ENCODE data around the gene ANKRD40. TPM values are rescaled to one million over a fixed set of nuclear protein-coding genes. Genes with fewer than 3 reads are reported as not detected.

ANKRD40 gene
- total RNA-seq, 1 experiment from 2014 or later = 45.3 TPM

DNA sequence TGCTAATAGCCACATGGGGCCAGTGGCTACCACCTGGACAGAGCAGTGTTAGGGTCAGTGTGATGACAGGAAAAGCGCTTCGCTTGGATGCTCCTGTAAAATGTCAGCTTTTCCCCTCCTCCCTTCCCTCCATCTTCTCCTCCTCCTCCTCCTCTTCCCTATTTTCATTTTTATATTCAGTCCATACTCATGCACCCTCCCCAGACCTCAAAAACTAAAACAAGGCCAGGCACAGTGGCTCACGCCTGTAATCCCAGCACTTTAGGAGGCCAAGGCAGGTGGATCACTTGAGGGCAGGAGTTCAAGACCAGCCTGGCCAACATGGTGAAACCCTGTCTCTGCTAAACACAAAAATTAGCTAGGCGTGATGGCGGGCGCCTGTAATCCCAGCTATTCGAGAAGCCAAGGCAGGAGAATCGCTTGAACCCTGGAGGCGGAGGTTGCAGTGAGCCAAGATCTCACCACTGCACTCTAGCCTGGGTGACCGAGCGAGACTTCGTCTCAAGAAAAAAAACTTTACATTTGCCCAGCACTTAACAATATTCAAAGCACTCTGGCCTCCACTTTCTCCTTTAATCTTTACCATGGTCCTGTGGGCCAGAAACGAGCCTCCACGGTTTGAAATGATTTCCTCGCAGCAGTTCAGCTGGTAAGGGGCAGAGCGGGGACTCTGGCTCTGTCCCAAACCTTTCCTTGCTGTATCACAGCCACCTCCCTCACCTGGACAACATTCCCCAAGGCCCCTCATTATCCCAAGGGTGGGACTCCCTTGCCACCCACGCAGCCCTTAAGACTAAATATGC, 21.8 kb downstream of the ANKRD40 start (continued):
- TF ChIP-seq, protein P1, sequence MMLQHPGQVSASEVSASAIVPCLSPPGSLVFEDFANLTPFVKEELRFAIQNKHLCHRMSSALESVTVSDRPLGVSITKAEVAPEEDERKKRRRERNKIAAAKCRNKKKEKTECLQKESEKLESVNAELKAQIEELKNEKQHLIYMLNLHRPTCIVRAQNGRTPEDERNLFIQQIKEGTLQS (CRISPR knock-in tag; conservative IDR thresholded peaks at IDR 0.05) = no peak
- TF ChIP-seq FOXJ3 (CRISPR knock-in tag; IDR thresholded peaks at IDR 0.05; ENCODE audit: borderline replicate concordance) = no peak

DNA sequence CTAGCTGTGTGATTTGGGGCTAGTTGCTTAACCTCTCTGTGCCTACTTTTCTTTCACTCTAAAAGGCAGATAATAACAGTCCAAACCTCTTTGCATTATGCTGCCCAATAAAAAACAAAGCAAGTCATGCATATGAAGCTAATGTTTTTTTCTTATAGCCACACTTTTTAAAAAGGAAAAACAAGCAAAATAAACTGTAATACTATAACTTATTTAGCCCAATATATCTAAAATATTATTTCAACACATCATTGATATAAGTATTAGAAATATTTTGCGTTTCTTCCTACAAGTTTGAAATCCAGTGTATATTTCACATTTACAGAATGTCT, 22.4 kb downstream of the ANKRD40 start:
- ATAC-seq = no peak
- ChIA-PET CTCF (interaction anchor here (1.1 to 1.7 kb wide), 6 partner anchors 20 to 288 kb away, joined by 3 to 12 read pairs (median 8); partner anchors contain the start of gene LRRC59), POLR2A (no interaction called here)
- no peaks in the 10 kb centered on the region for H3K27me3 Mint-ChIP-seq (ENCODE audit: low read depth)
- no peaks in the 10 kb centered on the region for H3K9me3 Mint-ChIP-seq
- TF ChIP-seq NFE2L1 (CRISPR knock-in tag; IDR thresholded peaks at IDR 0.05) (no peak), FOXP1 (CRISPR knock-in tag; IDR thresholded peaks at IDR 0.05; ENCODE audit: borderline replicate concordance) (no peak), ATF1 (CRISPR knock-in tag; IDR thresholded peaks at IDR 0.05) (no peak), NFATC4 (CRISPR knock-in tag; IDR thresholded peaks at IDR 0.05) (no peak), OVOL2 (CRISPR knock-in tag; IDR thresholded peaks at IDR 0.05; ENCODE audit: borderline replicate concordance) (no peak), GABPB1 (CRISPR knock-in tag; IDR thresholded peaks at IDR 0.05) (no peak), ZNF138 (CRISPR knock-in tag; conservative IDR thresholded peaks at IDR 0.05) (no peak), NR3C1 (CRISPR knock-in tag; conservative IDR thresholded peaks at IDR 0.05; ENCODE audit: low read depth) (no peak), ESRRA (CRISPR knock-in tag; IDR thresholded peaks at IDR 0.05; ENCODE audit: borderline replicate concordance) (no peak), GRHL2 (CRISPR knock-in tag; IDR thresholded peaks at IDR 0.05; ENCODE audit: insufficient replicate concordance, severe bottlenecking) (no peak)
- TF ChIP-seq, protein P2, sequence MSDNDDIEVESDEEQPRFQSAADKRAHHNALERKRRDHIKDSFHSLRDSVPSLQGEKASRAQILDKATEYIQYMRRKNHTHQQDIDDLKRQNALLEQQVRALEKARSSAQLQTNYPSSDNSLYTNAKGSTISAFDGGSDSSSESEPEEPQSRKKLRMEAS (CRISPR knock-in tag; IDR thresholded peaks at IDR 0.05) = no peak
- TF ChIP-seq, protein P3, sequence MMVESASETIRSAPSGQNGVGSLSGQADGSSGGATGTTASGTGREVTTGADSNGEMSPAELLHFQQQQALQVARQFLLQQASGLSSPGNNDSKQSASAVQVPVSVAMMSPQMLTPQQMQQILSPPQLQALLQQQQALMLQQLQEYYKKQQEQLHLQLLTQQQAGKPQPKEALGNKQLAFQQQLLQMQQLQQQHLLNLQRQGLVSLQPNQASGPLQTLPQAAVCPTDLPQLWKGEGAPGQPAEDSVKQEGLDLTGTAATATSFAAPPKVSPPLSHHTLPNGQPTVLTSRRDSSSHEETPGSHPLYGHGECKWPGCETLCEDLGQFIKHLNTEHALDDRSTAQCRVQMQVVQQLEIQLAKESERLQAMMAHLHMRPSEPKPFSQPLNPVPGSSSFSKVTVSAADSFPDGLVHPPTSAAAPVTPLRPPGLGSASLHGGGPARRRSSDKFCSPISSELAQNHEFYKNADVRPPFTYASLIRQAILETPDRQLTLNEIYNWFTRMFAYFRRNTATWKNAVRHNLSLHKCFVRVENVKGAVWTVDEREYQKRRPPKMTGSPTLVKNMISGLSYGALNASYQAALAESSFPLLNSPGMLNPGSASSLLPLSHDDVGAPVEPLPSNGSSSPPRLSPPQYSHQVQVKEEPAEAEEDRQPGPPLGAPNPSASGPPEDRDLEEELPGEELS (CRISPR knock-in tag; IDR thresholded peaks at IDR 0.05) = no peak
- TF ChIP-seq, protein P4, sequence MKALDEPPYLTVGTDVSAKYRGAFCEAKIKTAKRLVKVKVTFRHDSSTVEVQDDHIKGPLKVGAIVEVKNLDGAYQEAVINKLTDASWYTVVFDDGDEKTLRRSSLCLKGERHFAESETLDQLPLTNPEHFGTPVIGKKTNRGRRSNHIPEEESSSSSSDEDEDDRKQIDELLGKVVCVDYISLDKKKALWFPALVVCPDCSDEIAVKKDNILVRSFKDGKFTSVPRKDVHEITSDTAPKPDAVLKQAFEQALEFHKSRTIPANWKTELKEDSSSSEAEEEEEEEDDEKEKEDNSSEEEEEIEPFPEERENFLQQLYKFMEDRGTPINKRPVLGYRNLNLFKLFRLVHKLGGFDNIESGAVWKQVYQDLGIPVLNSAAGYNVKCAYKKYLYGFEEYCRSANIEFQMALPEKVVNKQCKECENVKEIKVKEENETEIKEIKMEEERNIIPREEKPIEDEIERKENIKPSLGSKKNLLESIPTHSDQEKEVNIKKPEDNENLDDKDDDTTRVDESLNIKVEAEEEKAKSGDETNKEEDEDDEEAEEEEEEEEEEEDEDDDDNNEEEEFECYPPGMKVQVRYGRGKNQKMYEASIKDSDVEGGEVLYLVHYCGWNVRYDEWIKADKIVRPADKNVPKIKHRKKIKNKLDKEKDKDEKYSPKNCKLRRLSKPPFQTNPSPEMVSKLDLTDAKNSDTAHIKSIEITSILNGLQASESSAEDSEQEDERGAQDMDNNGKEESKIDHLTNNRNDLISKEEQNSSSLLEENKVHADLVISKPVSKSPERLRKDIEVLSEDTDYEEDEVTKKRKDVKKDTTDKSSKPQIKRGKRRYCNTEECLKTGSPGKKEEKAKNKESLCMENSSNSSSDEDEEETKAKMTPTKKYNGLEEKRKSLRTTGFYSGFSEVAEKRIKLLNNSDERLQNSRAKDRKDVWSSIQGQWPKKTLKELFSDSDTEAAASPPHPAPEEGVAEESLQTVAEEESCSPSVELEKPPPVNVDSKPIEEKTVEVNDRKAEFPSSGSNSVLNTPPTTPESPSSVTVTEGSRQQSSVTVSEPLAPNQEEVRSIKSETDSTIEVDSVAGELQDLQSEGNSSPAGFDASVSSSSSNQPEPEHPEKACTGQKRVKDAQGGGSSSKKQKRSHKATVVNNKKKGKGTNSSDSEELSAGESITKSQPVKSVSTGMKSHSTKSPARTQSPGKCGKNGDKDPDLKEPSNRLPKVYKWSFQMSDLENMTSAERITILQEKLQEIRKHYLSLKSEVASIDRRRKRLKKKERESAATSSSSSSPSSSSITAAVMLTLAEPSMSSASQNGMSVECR (CRISPR knock-in tag; IDR thresholded peaks at IDR 0.05; ENCODE audit: borderline replicate concordance) = no peak
- TF ChIP-seq, protein P5, sequence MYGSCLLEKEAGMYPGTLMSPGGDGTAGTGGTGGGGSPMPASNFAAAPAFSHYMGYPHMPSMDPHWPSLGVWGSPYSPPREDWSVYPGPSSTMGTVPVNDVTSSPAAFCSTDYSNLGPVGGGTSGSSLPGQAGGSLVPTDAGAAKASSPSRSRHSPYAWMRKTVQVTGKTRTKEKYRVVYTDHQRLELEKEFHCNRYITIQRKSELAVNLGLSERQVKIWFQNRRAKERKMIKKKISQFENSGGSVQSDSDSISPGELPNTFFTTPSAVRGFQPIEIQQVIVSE (CRISPR knock-in tag; IDR thresholded peaks at IDR 0.05; ENCODE audit: borderline replicate concordance) = no peak
- TF ChIP-seq, protein P6, sequence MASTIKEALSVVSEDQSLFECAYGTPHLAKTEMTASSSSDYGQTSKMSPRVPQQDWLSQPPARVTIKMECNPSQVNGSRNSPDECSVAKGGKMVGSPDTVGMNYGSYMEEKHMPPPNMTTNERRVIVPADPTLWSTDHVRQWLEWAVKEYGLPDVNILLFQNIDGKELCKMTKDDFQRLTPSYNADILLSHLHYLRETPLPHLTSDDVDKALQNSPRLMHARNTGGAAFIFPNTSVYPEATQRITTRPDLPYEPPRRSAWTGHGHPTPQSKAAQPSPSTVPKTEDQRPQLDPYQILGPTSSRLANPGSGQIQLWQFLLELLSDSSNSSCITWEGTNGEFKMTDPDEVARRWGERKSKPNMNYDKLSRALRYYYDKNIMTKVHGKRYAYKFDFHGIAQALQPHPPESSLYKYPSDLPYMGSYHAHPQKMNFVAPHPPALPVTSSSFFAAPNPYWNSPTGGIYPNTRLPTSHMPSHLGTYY (CRISPR knock-in tag; IDR thresholded peaks at IDR 0.05) = no peak
- H3K27ac Mint-ChIP-seq = no peak overlapping the region
- DNase-seq (ENCODE audit: low spot score) = no peak
- peaks cover 34% of the 10 kb centered on the region for H3K4me1 Mint-ChIP-seq
- H3K36me3 Mint-ChIP-seq = no peaks in the 10 kb centered on the region
- no peak overlapping the region for H3K4me3 Mint-ChIP-seq
